ENCODE data around the gene PIGR. TPM values are rescaled to one million over a fixed set of nuclear protein-coding genes. Genes with fewer than 3 reads are reported as not detected.

The PIGR gene
- total and polyA plus RNA-seq, 2 donors from 2014 or later: 187 to 841 TPM

DNA sequence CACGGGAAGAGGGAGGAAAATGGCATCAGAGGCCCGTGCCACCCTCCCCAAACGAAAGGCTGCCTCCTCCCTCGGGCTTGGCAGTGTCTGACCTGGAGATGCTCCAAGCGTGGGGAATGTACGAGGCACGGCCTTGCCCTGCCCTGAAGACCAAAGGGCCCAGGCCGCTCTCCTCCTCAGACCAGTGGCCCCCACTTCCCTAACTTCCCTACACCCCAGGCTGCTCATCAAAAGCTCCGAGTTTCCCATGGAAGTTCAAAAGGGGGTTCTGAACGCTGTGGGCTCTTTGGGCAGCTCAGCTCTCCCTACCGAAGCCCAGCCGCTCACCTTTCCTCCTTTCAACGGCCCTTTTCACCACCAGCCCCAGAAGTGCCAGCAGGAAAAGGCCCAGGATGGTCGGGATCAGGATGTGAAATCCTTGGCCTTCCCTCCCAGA lies 36.4 kb downstream of the PIGR start:
- peak overlapping the region in 1 of 2 donors; percentile 74 for H3K27ac ChIP-seq (ENCODE audit: low read depth in 2 of 2, low read length in 2 of 2)
- H3K4me3 ChIP-seq (ENCODE audit: low read length in 3 of 3): peak overlapping the region in 2 of 3 donors; percentile 1 to 21
- H3K27me3 ChIP-seq (ENCODE audit: control insufficient read depth, insufficient read depth, low read length): no peaks in the 10 kb centered on the region
- peaks cover 0 to 7% (median 0%) of the 10 kb centered on the region in 3 donors for H3K4me1 ChIP-seq (ENCODE audit: control insufficient read depth in 2 of 3, insufficient read depth in 2 of 3, low read depth in 1 of 3, low read length in 3 of 3)
- no peaks in the 10 kb centered on the region for H3K9me3 ChIP-seq (ENCODE audit: control insufficient read depth in 2 of 3, insufficient read depth in 1 of 3, low read length in 3 of 3)
- FAIRE-seq (no peak), DNase-seq (no peak)
- no peaks in the 10 kb centered on the region for H3K36me3 ChIP-seq (ENCODE audit: control insufficient read depth in 2 of 3, insufficient read depth in 3 of 3, low read length in 3 of 3)
- TF ChIP-seq, protein P1, sequence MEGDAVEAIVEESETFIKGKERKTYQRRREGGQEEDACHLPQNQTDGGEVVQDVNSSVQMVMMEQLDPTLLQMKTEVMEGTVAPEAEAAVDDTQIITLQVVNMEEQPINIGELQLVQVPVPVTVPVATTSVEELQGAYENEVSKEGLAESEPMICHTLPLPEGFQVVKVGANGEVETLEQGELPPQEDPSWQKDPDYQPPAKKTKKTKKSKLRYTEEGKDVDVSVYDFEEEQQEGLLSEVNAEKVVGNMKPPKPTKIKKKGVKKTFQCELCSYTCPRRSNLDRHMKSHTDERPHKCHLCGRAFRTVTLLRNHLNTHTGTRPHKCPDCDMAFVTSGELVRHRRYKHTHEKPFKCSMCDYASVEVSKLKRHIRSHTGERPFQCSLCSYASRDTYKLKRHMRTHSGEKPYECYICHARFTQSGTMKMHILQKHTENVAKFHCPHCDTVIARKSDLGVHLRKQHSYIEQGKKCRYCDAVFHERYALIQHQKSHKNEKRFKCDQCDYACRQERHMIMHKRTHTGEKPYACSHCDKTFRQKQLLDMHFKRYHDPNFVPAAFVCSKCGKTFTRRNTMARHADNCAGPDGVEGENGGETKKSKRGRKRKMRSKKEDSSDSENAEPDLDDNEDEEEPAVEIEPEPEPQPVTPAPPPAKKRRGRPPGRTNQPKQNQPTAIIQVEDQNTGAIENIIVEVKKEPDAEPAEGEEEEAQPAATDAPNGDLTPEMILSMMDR (IDR thresholded peaks at IDR 0.05; ENCODE audit: borderline replicate concordance, extremely low read depth, insufficient read depth): no peak
- no peak overlapping the region for H3K9ac ChIP-seq (ENCODE audit: low read length in 3 of 3)
- intact Hi-C loops (cut with DNase I): loop anchor here (5.0 kb wide), 1 partner anchor 173 kb away; no protein-coding TSS in a partner anchor

DNA sequence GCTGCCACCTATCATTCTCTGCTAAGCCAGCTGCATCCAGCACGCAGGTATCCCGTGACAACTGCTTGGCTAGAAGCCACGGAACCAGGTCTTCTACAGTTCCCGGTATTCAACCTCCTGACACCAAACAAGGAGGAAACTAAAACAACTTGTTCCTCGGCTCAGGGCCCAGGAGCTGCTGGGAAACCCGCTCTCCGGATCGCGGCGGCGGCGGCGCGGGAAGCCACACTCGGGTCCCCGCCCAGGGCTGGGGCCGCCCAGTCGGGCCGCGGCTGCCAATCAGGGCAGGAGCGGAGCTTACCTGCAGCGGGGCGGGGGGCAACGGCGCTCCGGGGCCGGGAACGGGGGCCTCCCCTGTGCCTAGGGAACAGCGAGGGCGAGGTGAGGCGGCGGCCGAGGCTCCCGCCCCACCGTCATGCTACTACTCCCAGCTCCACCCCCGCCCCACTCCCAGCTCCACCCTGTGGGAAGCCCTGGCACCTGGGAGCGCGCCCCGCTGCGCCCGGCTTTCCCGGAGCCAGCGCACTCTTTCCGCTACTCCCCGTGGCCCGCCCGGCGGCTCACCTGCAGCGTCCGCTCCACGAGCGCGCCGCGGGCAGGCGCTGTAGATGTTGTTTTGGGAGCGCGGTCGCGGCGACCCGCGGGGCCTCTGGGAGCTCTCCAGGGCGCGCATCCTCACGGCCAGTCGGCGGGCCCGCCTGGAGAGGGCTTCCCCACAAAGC lies 36.9 kb downstream of the PIGR start:
- H3K27ac ChIP-seq (ENCODE audit: low read depth in 2 of 2, low read length in 2 of 2): peak overlapping the region; percentile 66 to 74
- peaks cover 0 to 7% (median 0%) of the 10 kb centered on the region in 3 donors for H3K4me1 ChIP-seq (ENCODE audit: control insufficient read depth in 2 of 3, insufficient read depth in 2 of 3, low read depth in 1 of 3, low read length in 3 of 3)
- no peaks in the 10 kb centered on the region for H3K36me3 ChIP-seq (ENCODE audit: control insufficient read depth in 2 of 3, insufficient read depth in 3 of 3, low read length in 3 of 3)
- no peak for FAIRE-seq
- H3K27me3 ChIP-seq (ENCODE audit: control insufficient read depth, insufficient read depth, low read length): no peaks in the 10 kb centered on the region
- peak; percentile 84 to 97 (median 92) for DNase-seq
- TF ChIP-seq, protein P1 (IDR thresholded peaks at IDR 0.05; ENCODE audit: borderline replicate concordance, extremely low read depth, insufficient read depth): no peak
- peak overlapping the region in 2 of 3 donors; percentile 11 to 53 for H3K9ac ChIP-seq (ENCODE audit: low read length in 3 of 3)
- H3K4me3 ChIP-seq (ENCODE audit: low read length in 3 of 3): peak overlapping the region; percentile 12 to 31 (median 21)
- H3K9me3 ChIP-seq (ENCODE audit: control insufficient read depth in 2 of 3, insufficient read depth in 1 of 3, low read length in 3 of 3): no peaks in the 10 kb centered on the region
- intact Hi-C loops (cut with DNase I): no loop called here

DNA sequence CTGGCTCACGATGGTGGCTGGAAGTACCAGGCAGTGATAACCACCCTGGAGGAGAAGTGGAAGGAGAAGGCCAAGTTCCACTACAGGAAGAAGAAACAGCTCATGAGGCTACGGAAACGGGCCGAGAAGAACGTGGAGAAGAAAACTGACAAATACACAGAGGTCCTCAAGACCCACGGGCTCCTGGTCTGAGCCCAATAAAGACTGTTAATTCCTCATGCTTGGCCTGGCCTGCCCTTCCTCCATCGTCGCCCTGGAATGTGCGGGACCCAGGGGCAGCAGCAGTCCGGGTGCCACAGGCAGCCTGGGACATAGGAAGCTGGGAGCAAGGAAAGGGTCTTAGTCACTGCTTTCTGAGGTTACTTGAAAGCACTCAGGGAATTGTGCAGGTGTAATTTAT lies 38.2 kb downstream of the PIGR start:
- Histone ChIP-seq H3K27me3 (ENCODE audit: control insufficient read depth, insufficient read depth, low read length) (no peaks in the 10 kb centered on the region), H3K27ac (ENCODE audit: low read depth in 2 of 2, low read length in 2 of 2) (no peak overlapping the region), H3K4me1 (ENCODE audit: control insufficient read depth in 2 of 3, insufficient read depth in 2 of 3, low read depth in 1 of 3, low read length in 3 of 3) (peaks cover 0 to 7% (median 0%) of the 10 kb centered on the region in 3 donors), H3K4me3 (ENCODE audit: low read length in 3 of 3) (no peak overlapping the region), H3K36me3 (ENCODE audit: control insufficient read depth in 2 of 3, insufficient read depth in 3 of 3, low read length in 3 of 3) (no peaks in the 10 kb centered on the region), H3K9ac (ENCODE audit: low read length in 3 of 3) (no peak overlapping the region), H3K9me3 (ENCODE audit: control insufficient read depth in 2 of 3, insufficient read depth in 1 of 3, low read length in 3 of 3) (no peaks in the 10 kb centered on the region)
- intact Hi-C loops (cut with DNase I): no loop called here
- DNase-seq (no peak), FAIRE-seq (no peak)
- TF ChIP-seq, protein P1 (IDR thresholded peaks at IDR 0.05; ENCODE audit: borderline replicate concordance, extremely low read depth, insufficient read depth): no peak
